Stimulated activated CD4-positive, alpha-beta T cell treated with anti-CD3 and anti-CD28 coated beads, Interleukin-1b, Interleukin-23, amount 100 ng/mL, for 48 hours (primary cell): ENCODE results near the gene ECEL1.
A peak's percentile ranks its signal among the peaks of the same experiment; 100 is the strongest.

Experiments
- DNase-seq: peaks from one replicate; pipeline ENCODE4 v3.0.0-alpha.2; 2020

The ECEL1 gene

GRCh38 chr2:232521959-232522622, 34.5 kb upstream of the ECEL1 start:
- peak; percentile 43 for DNase-seq

DNA sequence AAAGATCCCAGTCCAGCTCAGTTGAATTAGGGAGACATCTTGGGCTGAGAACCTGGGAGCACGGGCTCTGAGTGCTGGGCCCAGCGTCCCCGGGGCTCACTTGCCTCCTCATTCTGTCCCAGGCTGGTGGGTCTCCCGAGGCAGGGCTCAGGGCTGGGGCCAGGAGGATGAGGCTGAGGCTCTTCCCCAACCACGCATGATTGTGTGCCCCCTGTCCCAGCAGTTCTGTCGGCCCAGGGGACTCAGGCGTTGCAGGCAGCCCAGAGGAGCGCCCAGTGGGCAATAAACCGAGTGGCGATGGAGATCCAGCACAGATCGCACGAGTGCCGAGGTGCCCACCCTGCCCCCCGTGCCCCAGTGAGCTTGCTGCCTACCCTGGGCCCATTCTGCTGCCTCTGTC, 33.5 kb upstream of the ECEL1 start:
- DNase-seq = no peak

GRCh38 chr2:232520489-232520888, 32.9 kb upstream of the ECEL1 start:
- DNase-seq = no peak

- no peak for DNase-seq
Measured at GRCh38 chr2:232519581-232520438, 32.2 kb upstream of the ECEL1 start, which contains the start of gene PRSS56. Gene PRSS56, plus strand, starts transcription at chr2:232520388. Its CDS starts 211 bp downstream, at chr2:232520599.

GRCh38 chr2:232518844-232519243, 31.2 kb upstream of the ECEL1 start:
- no peak for DNase-seq

GRCh38 chr2:232516551-232516950, 28.9 kb upstream of the ECEL1 start:
- DNase-seq = no peak

DNA sequence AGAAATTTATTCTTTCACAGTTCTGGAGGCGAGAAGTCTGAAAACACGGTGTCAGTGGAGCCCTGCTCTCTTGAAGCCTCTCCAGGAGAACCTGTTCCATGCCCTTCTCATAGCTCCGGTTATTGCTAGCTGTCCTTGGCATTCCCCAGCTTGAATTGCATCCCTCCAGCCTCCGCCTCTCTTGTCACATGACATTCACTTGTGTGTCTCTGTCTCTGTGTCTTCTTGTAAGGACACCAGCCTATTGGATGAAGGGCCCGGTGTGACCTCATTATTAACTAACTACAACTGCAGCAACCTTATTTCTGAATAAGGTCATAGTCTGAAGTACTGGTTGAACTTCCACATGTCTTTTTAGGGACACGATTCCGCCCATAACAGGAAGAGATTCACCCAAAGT, 28.0 kb upstream of the ECEL1 start:
- DNase-seq = no peak

DNA sequence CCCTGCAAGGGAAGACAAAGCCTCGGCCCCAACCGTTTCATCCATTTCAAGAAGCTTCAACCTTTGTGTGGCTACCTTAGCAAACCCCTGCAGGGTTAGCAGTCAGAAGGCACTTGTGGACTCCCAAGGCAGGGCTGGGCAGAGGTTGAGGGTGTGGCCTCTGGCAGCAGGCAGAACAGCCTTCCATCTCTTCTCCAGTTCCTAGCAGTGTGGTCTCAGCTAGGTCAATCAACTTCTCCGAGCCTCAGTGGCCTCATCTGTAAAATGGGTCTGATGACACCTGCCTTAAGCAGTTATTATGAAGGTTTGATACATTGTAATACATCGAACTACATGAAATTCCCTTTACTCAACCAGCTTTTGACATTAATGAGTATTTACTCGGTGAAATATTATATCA, 25.7 kb upstream of the ECEL1 start:
- DNase-seq = no peak

DNA sequence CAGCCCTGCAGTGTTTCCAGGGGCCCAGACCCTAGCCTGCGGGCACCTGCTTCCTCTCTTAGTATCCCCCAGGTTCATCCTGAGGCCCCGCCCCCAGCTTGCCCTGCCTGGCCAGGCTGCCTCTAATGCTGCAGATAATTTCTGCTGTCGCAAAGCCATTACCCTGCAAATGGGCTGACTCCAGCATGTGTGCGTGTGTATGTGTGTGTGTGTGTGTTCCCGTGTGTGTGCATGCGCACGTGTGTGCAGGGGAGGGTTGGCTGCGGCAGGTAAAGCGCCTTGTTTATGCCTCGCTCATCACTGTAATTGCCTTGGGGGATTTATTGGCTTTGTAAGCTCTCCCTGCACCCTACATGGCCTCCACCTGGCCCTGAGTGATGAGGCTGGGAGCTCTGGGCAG, 25.0 kb upstream of the ECEL1 start:
- no peak for DNase-seq

DNA sequence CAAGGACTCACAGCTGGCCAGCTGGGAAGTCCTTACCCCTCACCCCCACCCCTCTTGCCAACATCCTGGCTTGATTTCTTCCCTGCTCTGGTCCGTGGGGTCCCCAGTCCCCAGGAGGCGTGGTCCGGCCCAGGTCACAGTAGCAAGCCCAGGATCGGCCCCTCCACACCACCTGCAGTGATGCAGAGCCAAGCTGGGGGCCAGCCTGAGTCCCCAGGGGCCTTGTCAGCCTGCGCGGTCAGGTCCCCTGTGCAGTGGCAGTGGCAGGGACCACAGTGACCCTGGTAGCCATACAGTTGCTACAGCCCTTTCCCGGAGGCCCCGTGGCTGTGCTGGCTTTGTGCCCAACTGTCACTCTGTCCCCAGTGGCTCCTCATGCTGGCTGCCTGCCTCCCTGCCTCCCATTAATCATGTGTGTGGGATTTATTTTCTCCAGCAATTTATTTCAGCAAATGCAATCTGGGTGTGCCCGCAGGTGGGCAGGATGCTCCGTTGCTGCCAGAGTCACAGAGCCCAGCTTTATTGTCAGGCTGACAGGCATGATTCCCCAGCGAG, 23.8 kb upstream of the ECEL1 start:
- no peak for DNase-seq

- no peak for DNase-seq
Measured at GRCh38 chr2:232508251-232508650, 20.6 kb upstream of the ECEL1 start.

GRCh38 chr2:232506709-232507108, 19.1 kb upstream of the ECEL1 start:
- no peak for DNase-seq

GRCh38 chr2:232505856-232506255, 18.2 kb upstream of the ECEL1 start:
- DNase-seq = no peak

GRCh38 chr2:232504438-232504837, 16.8 kb upstream of the ECEL1 start:
- no peak for DNase-seq

- no peak for DNase-seq
Measured at GRCh38 chr2:232503809-232504323, 16.2 kb upstream of the ECEL1 start.

GRCh38 chr2:232502911-232503808, 15.5 kb upstream of the ECEL1 start:
- peak; percentile 18 for DNase-seq

DNA sequence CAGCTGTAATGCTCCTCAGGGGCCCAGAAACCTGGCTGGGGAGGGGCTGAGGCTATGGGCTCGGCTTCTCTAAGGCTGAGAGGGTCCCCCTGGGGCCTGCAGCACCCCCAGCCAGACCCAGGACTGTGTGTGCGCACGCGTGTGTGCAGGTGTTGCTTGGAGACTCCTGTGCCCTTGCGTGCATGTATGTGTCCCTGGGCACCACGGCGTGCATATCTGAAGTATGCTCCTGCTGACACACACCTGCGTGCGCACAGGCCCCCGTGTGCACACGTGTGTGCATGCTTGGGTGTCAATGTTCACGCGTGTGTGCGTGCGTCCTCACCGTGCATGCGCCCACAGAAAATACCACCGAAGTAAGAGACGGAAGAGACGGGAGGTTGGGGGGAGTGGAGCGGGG, 14.9 kb upstream of the ECEL1 start:
- no peak for DNase-seq

DNA sequence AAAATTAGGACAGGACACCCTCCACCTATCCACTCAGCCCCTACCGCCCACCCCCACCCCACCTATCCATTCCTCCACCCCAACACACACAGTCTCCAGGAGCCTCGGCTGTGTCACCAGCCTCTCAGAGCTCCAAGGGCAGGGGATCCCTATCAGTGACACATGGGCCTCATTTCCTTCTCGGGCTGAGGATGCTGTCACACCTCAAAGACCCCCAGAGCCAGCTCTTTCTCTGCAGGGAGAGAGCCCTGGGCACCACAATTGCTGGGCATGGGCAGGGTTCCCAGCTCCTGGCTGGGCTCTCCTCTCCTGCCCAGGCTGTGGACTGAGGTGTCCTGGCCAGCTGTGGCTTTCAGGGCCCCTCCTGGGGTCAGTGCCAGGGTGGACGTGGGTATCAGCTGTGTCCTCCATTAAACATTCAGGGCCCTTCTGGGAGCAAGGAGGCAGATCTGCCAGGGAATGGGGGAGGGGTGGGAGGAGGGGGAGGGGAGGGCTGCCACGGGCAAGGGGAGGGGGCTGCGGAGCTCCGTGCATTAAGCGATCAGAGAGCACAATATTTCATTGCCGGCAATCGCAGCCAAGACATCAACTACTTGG, 14.3 kb upstream of the ECEL1 start:
- DNase-seq = no peak

GRCh38 chr2:232501331-232501771, 13.7 kb upstream of the ECEL1 start:
- DNase-seq = no peak

DNA sequence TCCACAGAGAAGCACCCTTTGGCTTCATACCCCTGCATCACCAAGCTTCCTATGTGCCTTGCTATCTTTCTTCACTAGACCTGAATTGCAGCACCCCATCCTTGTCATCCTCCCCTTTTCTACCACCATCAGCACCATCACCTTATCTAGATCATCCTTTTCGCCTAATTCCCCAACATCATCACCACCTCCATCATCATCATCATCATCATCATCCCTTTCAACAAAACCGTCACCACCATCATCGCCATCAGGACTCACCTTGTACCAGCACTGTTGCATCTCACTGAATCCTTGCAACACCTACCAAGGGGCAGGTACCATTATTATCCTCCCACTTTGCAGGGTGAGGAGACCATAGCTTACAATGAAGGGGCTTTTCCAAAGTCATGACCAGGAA, 10.8 kb upstream of the ECEL1 start:
- no peak for DNase-seq

GRCh38 chr2:232497348-232497747, 9.7 kb upstream of the ECEL1 start:
- DNase-seq = no peak
